Globus pallidus (tissue), 1 donor: ENCODE measurements around the gene AMDHD2.

Source experiments
- DNase-seq: peaks from one replicate; pipeline ENCODE4 v3.0.0-alpha.2; 2015; ENCODE audit warnings: low spot score

Gene AMDHD2

GRCh38 chr16:2499454-2499853, 20.7 kb upstream of the AMDHD2 start:
- DNase-seq: no peak

GRCh38 chr16:2499890-2500429, 20.2 kb upstream of the AMDHD2 start:
- no peak for DNase-seq

GRCh38 chr16:2500430-2500917, 19.7 kb upstream of the AMDHD2 start:
- no peak for DNase-seq

GRCh38 chr16:2500918-2501750, 19.0 kb upstream of the AMDHD2 start:
- peak; percentile 88 for DNase-seq

- no peak for DNase-seq
These were observed 17.9 kb upstream of the AMDHD2 start for GRCh38 chr16:2501946-2502895.

GRCh38 chr16:2505695-2506094, 14.5 kb upstream of the AMDHD2 start:
- DNase-seq: no peak

GRCh38 chr16:2507052-2507659, 13.0 kb upstream of the AMDHD2 start:
- no peak for DNase-seq

- no peak for DNase-seq
These were observed 12.5 kb upstream of the AMDHD2 start for GRCh38 chr16:2507665-2508064.

GRCh38 chr16:2508722-2509400, 11.3 kb upstream of the AMDHD2 start:
- DNase-seq: no peak

- DNase-seq: no peak
These were observed 8.9 kb upstream of the AMDHD2 start for GRCh38 chr16:2511128-2511800.

- DNase-seq: no peak
These were observed 8.0 kb upstream of the AMDHD2 start for GRCh38 chr16:2511996-2512734.

- DNase-seq: no peak
These were observed 7.3 kb upstream of the AMDHD2 start for GRCh38 chr16:2512735-2513404.

- peak; percentile 89 for DNase-seq
These were observed 6.5 kb upstream of the AMDHD2 start, which contains the start of gene ATP6V0C for GRCh38 chr16:2513405-2514332. ATP6V0C (plus strand) TSS chr16:2513952; CDS start chr16:2514104, 152 bp downstream.

GRCh38 chr16:2514333-2515179, 5.6 kb upstream of the AMDHD2 start:
- DNase-seq: no peak

- DNase-seq: no peak
These were observed 4.9 kb upstream of the AMDHD2 start for GRCh38 chr16:2515180-2515851.

- no peak for DNase-seq
These were observed 3.6 kb upstream of the AMDHD2 start for GRCh38 chr16:2516391-2517240.
